HTR-8/SVneo (cell line): Measurements from ENCODE around the gene LTBP1.

Experiments used
- DNase-seq: peaks from one replicate; pipeline ENCODE4 v3.0.0; 2011; ENCODE audit warnings: low spot score, mixed read lengths; ENCODE audit not compliant: insufficient read length
- FAIRE-seq: peaks from 2 replicates; lab custom pipeline; 2011; peaks lifted over from hg19 to GRCh38; lab: Jason Lieb, UNC

Gene LTBP1

GRCh38 chr2:33316328-33316727, 369.6 kb downstream of the LTBP1 start:
- FAIRE-seq (no peak), DNase-seq (no peak)

GRCh38 chr2:33317369-33318007, 370.7 kb downstream of the LTBP1 start:
- FAIRE-seq (no peak), DNase-seq (no peak)

DNA sequence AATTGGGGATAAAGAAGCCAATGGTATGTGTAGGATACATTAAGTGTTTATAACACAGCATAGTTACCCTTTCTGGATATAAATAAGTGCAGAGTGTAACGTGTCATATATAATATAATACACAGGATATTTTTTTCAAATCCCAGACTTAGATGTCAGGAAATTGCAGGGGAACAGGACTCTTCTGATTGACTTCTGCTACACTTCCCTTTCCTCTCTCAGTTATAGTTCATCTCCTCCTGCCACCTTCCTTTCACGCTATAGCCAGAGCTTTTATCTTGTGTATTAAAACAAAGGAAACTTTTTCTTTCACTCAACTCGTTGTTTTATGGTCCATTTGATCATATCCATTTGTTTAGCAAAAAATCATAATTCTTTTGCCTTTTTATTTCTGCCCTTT, 371.7 kb downstream of the LTBP1 start:
- FAIRE-seq (no peak), DNase-seq (no peak)

DNA sequence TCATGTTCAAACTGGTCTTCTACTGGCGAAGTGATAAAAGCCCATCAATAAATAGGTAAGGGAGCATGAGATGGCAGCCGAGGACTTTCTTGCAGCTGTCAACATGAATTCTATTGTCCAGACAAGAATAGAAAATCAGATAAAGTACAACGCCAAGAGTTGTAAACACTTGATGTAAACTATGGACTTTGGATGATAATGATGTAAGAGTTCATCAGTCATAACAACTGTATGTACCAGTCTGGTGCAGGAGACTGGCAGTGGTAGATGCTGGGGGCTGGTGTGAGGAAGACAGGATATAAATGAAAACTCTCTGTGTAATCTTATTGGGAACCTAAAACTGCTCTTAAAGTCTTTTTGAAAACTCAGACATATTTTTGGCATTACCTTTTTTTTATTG, 373.8 kb downstream of the LTBP1 start:
- FAIRE-seq (no peak), DNase-seq (no peak)

DNA sequence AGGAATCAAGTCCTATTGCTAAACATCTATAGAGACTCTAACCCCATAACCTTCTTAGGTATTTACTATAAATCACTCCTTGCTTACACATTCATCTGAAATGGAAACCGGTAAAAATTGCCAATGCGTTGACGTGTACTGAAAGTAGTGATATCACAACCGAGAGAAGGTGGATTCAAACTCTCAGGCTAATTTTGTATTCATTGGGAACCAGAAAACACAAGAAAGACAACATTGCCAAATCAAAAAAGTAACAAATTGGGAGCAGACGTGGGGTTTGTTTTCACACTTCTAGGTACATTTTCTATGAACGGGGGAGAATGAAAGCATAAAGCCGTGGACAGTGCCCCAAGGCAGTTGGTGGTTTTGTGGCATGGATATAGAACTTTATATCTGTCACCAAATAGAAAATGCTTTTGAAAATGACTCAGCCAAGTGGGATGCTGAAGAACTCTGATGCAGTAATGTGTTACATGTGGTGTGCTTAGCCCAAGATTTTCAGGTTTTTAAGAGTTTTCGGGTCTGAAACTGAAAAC, 374.6 kb downstream of the LTBP1 start:
- peak; percentile 63 for FAIRE-seq
- peak; percentile 30 for DNase-seq

DNA sequence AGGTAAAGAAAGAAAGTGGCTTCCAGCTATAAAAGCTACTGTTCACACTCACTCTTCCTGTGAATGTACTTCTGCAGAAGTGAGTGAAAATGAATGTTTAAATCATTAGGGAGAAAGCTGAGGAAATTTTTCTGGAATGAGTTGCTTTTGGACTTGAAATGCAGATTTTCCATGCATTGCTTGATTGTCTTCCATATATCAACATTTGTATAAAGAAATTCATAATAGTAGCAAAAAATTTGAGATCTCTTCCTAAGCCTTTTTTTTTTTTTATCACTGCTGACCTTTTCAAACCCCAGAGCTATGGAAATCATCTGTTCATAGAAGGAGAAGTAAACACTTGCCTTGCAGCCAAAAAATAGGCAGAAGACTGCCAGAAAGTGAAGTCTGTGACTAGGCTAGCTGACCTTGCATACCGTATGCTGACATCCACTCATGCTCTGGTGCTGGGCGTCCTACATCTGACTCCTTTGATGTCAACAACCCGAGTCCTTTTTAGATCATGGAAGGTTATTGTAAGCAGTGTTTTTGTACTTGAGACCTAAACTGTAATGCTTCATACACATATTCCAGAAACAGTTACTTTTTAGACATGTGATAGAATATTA, 375.2 kb downstream of the LTBP1 start:
- DNase-seq (no peak), FAIRE-seq (no peak)

DNA sequence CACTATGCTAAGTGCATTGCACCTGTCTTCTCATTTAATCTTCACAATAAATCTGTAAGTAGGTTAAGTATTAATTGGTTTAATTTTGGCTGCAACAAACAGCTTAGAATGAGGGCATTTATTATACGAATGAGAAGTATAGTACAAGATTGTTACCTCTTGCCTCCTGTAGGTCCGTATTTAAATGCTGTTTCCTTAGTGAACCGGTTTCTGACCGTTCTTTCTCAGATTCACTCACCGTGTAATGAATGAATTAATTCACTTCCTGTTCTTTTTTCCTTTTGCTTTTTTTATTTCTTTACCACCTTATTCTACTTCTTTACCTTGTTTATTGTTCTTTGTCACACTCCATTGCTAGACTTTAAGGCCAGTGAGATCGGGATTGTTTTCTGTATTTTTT, 375.9 kb downstream of the LTBP1 start:
- no peak for FAIRE-seq
- no peak for DNase-seq

DNA sequence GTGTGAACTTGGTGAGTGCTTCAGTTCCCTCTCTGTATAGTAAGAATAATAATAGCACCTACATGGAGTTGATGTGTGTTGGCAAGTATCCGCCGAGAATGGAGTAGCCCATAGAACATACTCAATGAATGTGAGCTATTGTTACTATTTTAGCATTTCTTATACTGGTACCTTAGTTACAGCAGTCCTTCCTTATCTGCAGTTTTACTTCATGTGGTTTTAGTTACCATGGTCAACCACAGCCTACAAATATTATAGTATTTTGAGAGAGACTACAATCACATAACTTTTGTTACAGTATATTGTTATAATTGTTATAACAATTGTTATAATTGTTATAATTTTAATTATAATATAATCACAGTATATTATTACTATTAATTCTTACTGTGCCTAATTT, 377.2 kb downstream of the LTBP1 start:
- no peak for DNase-seq
- FAIRE-seq: no peak

DNA sequence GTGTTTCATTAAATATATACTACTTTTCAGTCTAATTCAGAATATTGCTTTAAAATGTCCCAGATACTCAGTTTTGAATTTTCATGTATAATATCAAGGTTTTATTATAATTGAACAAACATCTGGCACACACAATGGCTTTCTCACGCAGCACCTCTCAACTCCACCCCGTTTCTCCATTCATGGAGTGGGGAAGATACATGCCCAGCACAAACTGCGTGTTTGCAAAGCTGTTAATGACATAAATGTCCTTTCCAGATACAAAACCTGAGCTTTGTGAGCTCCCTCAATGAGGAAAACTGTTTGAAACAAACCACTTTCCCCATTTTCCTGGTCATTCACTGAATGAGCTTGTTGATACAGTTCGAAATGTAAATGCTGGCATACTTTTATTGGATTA, 379.3 kb downstream of the LTBP1 start:
- no peak for FAIRE-seq
- DNase-seq: no peak

- FAIRE-seq: peak; percentile 16
- DNase-seq: no peak
These were observed 386.7 kb downstream of the LTBP1 start for GRCh38 chr2:33333433-33333832.

DNA sequence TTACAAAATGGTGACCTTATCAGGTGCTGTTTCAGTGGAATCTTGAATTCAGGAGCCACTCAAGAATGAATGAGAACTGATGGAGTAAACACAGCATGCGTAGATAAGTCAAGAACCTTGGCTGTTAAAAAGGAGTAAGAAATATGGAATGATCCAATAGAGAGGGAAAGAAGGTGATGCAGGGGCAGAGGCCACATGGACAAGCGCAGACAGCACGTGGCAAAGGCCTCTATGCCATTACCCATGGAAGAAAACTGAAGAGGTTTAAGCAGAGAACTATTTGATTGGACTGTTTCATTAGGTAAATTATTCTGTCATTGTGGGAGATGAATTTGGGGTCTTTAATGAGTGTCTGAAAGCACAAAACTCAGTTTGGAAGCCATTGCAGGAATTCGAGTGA, 387.3 kb downstream of the LTBP1 start:
- DNase-seq (no peak), FAIRE-seq (no peak)

GRCh38 chr2:33335516-33335915, 388.8 kb downstream of the LTBP1 start:
- FAIRE-seq: no peak
- DNase-seq: no peak

DNA sequence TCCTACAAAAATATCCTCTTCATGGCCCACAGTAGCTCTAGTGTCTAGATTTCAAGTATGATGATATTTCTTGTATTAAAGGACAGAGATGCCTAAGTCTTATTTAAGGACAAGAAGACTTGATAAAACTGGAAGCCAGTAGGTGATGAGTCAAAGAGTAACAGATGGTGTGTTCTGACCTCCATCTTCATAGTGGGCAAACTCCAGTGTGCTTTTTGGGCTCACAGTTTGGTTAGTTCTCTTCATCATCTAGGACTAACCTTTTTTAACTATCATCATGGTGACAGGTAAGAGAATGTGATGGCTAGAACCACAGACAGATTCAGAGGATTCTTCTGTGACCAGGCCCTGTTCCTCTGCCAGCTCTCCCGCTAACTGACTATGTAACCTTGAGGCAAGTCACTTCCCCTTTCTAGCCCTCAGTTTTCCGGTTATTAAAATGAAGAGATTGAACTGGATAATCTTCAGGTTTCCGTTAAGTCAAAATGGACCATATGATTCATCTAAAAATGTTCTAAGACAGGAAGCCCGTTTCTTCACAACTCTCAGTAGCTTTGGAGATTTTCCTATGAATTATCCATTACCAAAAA, 389.4 kb downstream of the LTBP1 start:
- FAIRE-seq (no peak), DNase-seq (no peak)

DNA sequence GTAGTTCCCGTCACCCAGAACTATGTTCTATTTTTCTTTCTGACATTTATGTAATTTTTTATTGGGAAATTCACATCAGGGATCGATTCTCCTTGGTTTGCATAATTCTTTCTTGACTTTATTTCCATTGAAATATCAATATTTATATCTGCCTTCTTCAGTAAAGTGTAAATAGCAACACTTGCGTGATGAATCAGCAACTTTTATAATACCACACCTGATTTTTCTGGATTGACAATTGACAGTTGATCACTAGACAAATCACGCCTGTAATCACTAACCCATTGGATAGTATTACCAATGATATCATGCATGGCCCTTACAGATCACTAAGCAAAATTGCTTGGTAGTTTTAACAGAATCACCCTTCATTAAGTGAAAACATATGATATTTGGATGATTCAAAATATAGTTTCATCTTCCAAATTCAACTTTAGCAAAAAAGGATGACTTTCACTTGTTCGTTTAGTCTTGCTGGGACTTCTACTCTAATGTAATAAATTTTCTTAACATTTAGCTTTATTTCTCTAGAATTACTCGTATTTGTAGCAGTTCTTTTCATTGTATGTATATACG, 390.7 kb downstream of the LTBP1 start:
- DNase-seq: no peak
- FAIRE-seq: no peak

DNA sequence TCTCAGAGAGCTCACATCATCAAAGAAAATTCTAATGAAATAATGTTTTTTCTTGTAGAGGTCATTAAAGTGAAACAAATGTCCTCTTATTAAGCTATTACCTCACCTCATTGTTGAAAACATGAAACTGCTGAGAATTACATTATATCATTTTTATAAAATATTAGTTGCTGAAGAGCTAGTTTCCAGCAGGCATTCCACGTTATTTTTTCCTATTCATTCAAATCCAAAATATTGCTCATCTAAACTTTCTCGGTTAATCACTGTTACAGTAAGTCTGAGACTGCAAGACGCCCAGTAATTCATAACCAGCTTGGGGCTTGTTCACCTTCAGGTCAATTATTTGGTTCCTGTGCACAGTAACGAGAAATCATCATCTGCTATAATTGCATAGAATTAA, 391.2 kb downstream of the LTBP1 start:
- no peak for FAIRE-seq

GRCh38 chr2:33339269-33339668, 392.5 kb downstream of the LTBP1 start:
- DNase-seq (no peak), FAIRE-seq (no peak)

More for the DNA sequence above, 391.2 kb downstream of the LTBP1 start:
- DNase-seq: no peak

DNA sequence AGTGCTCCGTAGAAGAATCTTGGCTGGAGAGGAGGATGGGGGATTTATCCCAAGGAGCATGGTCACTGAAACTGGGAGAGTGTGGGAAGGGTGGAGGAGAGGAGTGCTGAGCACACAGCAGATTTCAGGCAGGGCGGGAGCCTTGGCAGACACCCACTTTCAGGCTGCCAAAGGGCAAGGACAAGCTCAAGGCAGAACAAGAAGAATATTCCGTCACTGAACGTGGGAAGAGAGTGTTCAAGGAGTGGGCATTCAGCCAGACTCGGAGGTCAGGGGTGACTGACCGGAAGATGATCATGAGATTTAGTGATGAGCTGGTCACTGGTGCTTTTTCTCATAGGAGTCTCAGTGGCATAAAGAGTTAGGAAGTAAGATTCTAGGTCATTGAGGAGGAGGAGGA, 393.5 kb downstream of the LTBP1 start:
- no peak for FAIRE-seq

GRCh38 chr2:33342171-33342570, 395.4 kb downstream of the LTBP1 start:
- DNase-seq (no peak), FAIRE-seq (no peak)

More for the DNA sequence above, 393.5 kb downstream of the LTBP1 start:
- no peak for DNase-seq

DNA sequence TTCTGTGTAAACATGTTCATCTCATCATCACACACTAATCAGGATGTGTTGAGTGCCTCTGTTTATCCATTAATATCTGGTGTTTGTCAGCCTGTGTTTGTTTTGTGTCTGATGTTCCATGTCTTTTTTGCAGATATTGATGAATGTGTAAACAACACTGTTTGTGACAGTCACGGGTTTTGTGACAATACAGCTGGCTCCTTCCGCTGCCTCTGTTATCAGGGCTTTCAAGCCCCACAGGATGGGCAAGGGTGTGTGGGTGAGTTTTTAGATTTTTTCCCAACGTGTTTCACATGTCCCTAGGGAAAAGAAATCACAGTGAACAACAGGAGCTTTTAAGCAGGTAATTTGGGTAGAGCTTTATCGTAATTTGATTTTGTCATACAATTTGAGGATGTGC, 396.0 kb downstream of the LTBP1 start:
- no peak for FAIRE-seq
- DNase-seq: no peak

DNA sequence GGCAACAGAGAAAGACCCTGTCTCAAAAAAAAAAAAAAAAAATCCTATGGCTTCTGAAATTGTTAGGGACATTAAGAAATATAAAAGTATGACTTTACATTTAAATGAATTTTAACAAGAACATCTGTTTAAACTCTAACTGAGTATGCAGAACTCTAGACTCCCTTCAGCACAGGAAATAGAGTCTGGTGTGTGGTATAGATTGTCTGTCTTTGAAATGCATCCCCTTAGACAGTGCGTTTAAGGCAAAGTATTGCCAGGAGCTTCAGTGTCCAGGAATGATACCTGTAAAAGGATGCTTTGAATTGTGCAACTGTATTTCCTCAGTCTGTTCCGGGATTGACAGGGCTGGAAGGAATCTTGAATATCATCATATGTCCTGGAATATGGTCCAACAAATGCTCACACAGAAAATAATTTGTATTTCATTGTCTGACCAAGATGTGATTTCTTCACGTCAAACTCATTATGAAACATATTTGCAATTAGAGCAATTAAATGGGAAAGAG, 396.7 kb downstream of the LTBP1 start:
- no peak for DNase-seq
- no peak for FAIRE-seq

DNA sequence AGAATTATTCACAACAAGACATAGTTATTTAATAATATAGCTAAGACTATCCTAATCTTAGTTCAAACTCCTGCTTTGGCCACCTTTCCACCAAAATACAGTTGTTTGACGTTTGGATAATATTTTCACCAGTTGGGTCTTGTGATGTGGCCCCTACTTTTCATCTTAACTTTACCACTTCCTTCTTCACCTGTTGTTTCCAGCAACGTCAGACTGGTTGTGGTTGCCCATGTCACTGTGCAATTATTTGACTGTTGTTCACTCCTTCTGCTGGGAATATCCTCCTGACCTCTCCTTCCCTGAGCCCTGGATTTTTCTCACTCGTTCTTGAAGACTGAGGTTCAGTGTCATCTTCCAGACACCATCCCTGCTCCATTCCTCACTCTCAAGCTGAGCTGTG, 397.5 kb downstream of the LTBP1 start:
- FAIRE-seq (no peak), DNase-seq (no peak)
